GM12873 (cell line): Measurements from ENCODE around the gene CLDN5.

Experiments
- CTCF ChIP-seq: IDR thresholded peaks from 2 replicates; pipeline ENCODE4 v1.5.1; 2012; ENCODE audit warnings: low read depth, mild to moderate bottlenecking, moderate library complexity, low read length, control low read depth; ENCODE audit not compliant: insufficient read depth; ENCODE audit errors: missing control alignments

The CLDN5 gene

GRCh38 chr22:19506212-19506611, 18.0 kb downstream of the CLDN5 start:
- no peak for TF ChIP-seq CTCF

GRCh38 chr22:19505735-19506126, 18.5 kb downstream of the CLDN5 start:
- no peak for TF ChIP-seq CTCF

- no peak for TF ChIP-seq CTCF
Measured at GRCh38 chr22:19504900-19505734, 19.1 kb downstream of the CLDN5 start.

GRCh38 chr22:19503869-19504268, 20.3 kb downstream of the CLDN5 start:
- no peak for TF ChIP-seq CTCF

- TF ChIP-seq CTCF, result no peak
Measured at GRCh38 chr22:19503367-19503766, 20.8 kb downstream of the CLDN5 start.

DNA sequence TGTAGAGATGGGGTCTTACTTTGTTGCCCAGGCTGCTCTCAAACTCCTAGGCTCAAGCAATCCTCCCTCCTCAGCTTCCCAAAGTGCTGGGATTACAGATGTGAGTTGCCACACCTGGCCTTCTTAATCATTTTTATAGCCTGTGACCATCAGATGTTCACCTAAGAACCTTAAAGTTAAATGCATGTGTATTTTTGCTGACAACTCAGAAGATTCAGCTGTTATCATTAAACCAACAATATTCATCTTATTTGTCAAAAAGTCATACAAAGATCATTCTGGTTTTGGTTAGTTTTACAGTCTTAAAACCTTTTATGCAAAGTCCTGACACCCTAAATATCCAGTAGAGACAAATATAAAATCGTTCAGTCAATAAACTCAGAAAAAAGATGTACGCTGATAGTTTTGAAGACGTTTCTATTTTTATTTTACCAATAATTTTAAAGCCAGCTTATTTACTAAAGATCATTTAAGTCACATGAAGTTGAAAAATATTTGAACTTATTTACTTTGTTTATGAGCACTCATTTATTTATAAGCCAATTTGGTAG, 22.2 kb downstream of the CLDN5 start:
- no peak for TF ChIP-seq CTCF

GRCh38 chr22:19499880-19500242, 24.3 kb downstream of the CLDN5 start:
- no peak for TF ChIP-seq CTCF
